Mammary microvascular endothelial cell (primary cell): ENCODE measurements around the gene OOSP3. TPM values are rescaled to one million over a fixed set of nuclear protein-coding genes. Genes with fewer than 3 reads are reported as not detected.

Experiments
- total RNA-seq: library from RNA; depleted of rRNA; stranded (reverse); fragments of >200 nt; gene quantifications from 2 replicates; pipeline ENCODE4 v1.2.3, GENCODE V29; 2015

Gene OOSP3
- total RNA-seq = not detected in 2 replicates

DNA sequence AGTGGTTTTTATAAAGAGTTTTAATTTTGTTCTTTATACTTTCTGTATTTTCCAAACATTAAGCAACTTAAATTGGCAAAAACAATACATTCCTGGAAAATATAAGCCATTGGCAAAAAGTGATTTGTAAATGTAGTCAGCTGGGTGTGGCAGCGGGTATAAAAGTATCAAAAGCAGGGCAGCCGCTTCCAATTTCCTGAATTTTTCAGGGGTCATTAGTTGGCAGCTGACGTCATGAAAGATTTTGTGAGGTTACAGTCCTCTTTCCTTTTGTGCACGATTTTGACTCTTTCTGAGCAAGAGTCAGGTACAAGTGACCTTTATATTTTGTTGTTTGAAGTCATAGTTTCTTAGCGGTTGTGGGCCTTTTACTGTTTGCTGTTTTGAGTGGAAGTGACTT is at the start of gene OOSP3:
TSS of gene OOSP3 (plus strand) at position 208 of the 400 bp plus-strand sequence. CDS start at position 235, 27 bp downstream.

DNA sequence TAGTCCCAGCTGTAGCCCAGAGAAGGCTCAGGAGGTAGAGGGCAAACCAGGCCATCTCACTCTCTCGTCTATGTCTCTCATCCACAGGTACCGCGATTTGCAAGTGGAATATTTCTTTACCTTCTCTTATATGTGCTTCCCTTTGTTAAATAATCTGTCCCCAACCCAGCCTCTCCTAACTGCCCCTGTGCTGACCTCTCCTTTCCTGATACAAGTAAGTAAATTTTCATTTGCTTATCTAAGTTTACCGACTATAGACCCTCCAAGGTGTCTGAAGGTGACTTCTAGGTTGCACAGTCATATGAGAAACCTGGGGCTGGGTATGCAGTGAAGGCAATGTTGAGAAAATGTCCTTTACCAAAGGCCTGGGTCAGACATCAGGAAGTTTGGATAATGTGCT is 33.2 kb upstream of the OOSP3 start, which contains the start of gene CBLIF:
TSS of gene CBLIF (minus strand) at position 101 of the 400 bp plus-strand sequence. CDS start at position 55, 46 bp downstream.

DNA sequence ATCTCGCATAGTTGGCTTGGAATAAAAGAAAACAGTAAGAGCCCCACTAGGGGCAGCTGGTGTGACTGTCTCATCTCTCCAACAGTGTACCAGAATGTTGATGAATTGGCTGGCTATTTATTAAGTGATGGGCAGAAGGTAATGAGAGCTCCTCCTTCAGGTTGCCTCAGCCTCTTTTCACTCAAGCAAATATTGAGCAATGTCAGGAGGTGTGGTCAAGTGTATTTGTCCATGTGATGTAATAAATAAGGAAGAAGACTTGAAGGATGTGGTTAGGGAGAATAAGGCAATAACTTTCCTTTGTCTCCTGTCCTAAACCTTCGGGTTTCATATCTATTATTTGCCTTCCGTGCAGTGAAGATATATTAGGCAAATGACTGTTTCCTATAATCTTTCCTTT is 12.2 kb upstream of the OOSP3 start, which contains the start of gene TCN1:
TSS of gene TCN1 (minus strand) at position 91 of the 400 bp plus-strand sequence. CDS start at position 74, 17 bp downstream.

DNA sequence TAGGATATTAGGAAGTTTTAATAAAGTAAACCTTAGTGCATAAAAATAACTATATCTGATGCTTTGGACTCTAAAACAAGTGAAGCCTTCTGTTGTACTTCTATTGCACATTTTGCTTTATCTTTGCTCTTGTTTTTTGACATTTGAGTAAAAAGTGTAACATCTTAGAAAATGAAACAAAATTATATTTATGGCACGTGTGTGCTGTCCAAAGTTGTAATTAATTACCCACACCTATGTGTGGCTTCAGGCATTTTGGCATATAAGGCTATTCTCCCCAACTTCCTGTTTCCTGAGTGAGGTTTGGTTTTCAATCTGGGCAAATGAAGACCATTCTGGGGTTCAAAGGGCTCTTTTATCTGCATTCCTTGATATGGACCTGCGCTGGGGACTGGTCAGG is 59.5 kb downstream of the OOSP3 start, which contains the start of gene OOSP1:
TSS of gene OOSP1 (plus strand) at position 301 of the 400 bp plus-strand sequence. CDS start at position 324, 23 bp downstream.

Other genes starting within 250 kb of the OOSP3 start
- gene PATL1, start 209.7 kb upstream of the OOSP3 start, total RNA-seq = 14.3 and 16.9 TPM in 2 replicates
- gene OR10V1, start 164.9 kb upstream of the OOSP3 start, total RNA-seq = not detected in 2 replicates
- gene STX3, start 123.4 kb upstream of the OOSP3 start, total RNA-seq = 37.0 and 41.2 TPM in 2 replicates
- 52.5 and 59.1 TPM in 2 replicates for gene MRPL16, start 68.0 kb upstream of the OOSP3 start, total RNA-seq
- gene CBLIF, start 33.3 kb upstream of the OOSP3 start, total RNA-seq = not detected in 2 replicates
- not detected in 2 replicates for gene TCN1, start 12.3 kb upstream of the OOSP3 start, total RNA-seq
- not detected in 2 replicates for gene OOSP1, start 59.6 kb downstream of the OOSP3 start, total RNA-seq
- gene OOSP4A, start 85.3 kb downstream of the OOSP3 start, total RNA-seq = not detected in 2 replicates
- not detected in 2 replicates for gene OOSP4B, start 138.4 kb downstream of the OOSP3 start, total RNA-seq
- not detected in 2 replicates for gene OOSP2, start 161.6 kb downstream of the OOSP3 start, total RNA-seq
- not detected in 2 replicates for gene MS4A3, start 177.9 kb downstream of the OOSP3 start, total RNA-seq
- not detected in 2 replicates for gene MS4A2, start 209.9 kb downstream of the OOSP3 start, total RNA-seq